GM18505 (cell line): ENCODE measurements around the gene SLC8A1.

ENCODE experiments used
- ATAC-seq: cut with Tn5 transposase; IDR thresholded peaks from one replicate; pipeline ENCODE4 v1.9.1; 2021; ENCODE audit not compliant: unreplicated experiment
- POLR2A ChIP-seq: IDR thresholded peaks from 4 replicates; pipeline ENCODE4 v1.6.1; 2011; ENCODE audit warnings: borderline replicate concordance; ENCODE audit not compliant: insufficient read depth, insufficient read length; ENCODE audit errors: extremely low read depth

The SLC8A1 gene

GRCh38 chr2:40374543-40375240, 77.2 kb downstream of the SLC8A1 start:
- no peak for TF ChIP-seq POLR2A
- no peak for ATAC-seq

DNA sequence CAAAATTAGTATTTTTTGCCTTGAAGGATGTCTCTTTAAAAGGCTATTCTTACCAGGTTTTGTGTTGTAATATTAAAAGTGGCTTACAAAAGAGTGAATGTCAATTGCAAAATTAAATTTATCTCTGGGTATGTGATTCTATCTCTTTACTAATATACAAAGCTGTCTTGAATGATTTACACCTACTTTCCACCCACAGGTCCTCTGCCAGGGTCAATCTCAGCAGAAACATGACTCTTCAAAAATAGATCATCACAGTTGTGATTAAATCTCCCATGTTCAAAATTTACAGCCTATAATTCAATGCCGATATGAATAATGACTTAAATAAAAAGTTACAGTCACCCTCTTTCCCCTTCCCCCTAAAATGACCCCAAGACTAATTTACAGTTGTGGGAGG, 78.8 kb downstream of the SLC8A1 start:
- no peak for TF ChIP-seq POLR2A
- no peak for ATAC-seq

GRCh38 chr2:40372283-40372985, 79.5 kb downstream of the SLC8A1 start:
- no peak for TF ChIP-seq POLR2A
- ATAC-seq, result no peak

GRCh38 chr2:40371525-40372282, 80.2 kb downstream of the SLC8A1 start:
- ATAC-seq, result no peak
- no peak for TF ChIP-seq POLR2A

DNA sequence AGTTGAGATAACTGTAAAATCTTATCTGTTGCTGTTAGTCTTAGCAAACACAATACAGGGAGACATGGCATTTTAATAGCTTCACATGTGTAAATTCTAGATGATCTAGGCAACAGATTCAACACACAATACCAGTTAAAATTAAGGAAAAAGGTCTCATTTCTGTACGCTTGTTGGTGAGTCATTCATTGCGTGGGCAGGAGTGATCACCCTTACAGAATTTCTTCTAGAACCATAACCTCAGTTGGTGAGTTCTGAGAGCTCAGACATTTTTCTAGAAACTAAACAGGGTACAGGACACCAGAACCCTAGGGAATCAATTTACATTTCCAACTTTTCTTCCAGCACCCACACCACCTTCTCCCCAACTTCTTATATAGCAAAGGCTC, 81.9 kb downstream of the SLC8A1 start:
- TF ChIP-seq POLR2A, result no peak
- no peak for ATAC-seq

- ATAC-seq, result no peak
- no peak for TF ChIP-seq POLR2A
Measured at GRCh38 chr2:40369267-40370006, 82.5 kb downstream of the SLC8A1 start.

GRCh38 chr2:40367652-40368051, 84.2 kb downstream of the SLC8A1 start:
- TF ChIP-seq POLR2A, result no peak
- ATAC-seq, result no peak

DNA sequence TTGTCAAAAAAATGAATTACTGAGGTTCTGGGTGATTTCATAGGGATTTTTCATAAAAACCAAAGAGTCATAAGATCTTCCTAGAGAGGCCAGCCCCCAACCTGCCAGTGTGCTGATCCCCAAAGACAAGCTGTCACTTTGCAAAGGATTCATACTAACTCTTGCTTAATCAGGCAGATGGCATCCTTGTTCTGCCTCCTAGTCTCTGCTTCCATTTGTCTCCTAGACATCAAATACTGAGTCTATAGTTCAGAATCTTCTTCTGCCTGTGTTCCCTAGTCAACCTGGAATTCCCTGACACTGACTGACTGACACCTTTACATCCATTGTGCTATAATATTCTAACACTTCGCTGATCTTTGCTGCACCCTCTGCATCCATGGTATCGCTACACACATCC, 84.9 kb downstream of the SLC8A1 start:
- no peak for TF ChIP-seq POLR2A
- ATAC-seq, result no peak

DNA sequence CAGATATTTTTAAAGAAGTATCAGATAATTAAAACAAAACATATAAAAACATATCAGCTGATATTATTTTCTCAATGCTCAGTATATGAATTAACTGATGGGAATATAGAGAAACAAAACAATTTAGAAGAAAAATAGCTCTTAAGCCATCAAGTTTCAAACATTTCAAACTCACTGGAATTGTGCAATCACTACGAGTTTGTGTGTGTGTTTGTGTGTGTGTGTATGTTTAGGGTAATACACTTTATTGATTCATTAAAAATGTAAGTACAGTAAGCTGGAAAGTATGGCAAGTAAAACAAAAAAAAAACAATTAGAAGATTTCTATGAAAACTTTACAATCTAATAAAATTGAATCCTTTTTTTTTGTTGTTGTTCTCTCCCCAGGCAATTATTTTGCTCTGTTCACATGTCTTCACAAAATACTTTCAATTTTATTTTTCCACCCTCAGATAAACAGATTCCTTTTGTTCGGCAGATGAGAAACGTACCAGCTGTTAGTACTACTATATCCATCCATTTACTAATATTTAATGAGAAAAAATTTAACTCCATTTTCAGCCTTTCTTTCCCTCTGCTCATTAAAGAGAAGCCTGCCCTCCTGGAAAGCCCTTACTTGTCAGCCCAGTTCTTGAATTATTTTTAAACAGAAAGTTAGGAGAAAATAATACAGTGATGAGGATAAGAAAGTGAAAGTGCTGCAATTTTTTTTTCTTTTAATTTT, 87.6 kb downstream of the SLC8A1 start:
- ATAC-seq, result no peak
- TF ChIP-seq POLR2A, result no peak

- TF ChIP-seq POLR2A, result no peak
- no peak for ATAC-seq
Measured at GRCh38 chr2:40363631-40364030, 88.3 kb downstream of the SLC8A1 start.

- no peak for ATAC-seq
- no peak for TF ChIP-seq POLR2A
Measured at GRCh38 chr2:40363231-40363630, 88.7 kb downstream of the SLC8A1 start.

- ATAC-seq, result no peak
Measured at GRCh38 chr2:40361478-40361877, 90.4 kb downstream of the SLC8A1 start.

More at GRCh38 chr2:40361478-40361877, 90.4 kb downstream of the SLC8A1 start:
- no peak for TF ChIP-seq POLR2A
